A673 (cell line): ENCODE measurements around the gene DNAAF5. TPM values are rescaled to one million over a fixed set of nuclear protein-coding genes. Genes with fewer than 3 reads are reported as not detected.
A peak's percentile ranks its signal among the peaks of the same experiment; 100 is the strongest.

ENCODE experiments used
- BruUV-seq: library from RNA; stranded (reverse); fragments of 400-500 nt; replicated peaks from 2 replicates; lab custom pipeline; 2021; lab: Mats Ljungman, UMichigan
- CTCF ChIA-PET: fragments of 300-600 bp; sonication (Branson Sonifier 250); formaldehyde crosslinking; loops from one replicate; lab custom pipeline; 2022; ENCODE audit warnings: antibody characterized with exemption; lab: Charles Lee
- POLR2A ChIA-PET: fragments of 300-600 bp; sonication (Branson Sonifier 250); formaldehyde crosslinking; loops from one replicate; lab custom pipeline; 2022; ENCODE audit warnings: antibody characterized with exemption; ENCODE audit not compliant: low non-redundant PET; lab: Charles Lee
- DNase-seq: peaks from one replicate; pipeline ENCODE4 v3.0.0-alpha.2; 2015; ENCODE audit warnings: low spot score
- H3K27ac ChIP-seq: fragments of 200-600 bp; sonication (generic); 2 replicates; pipeline ENCODE4 v1.5.1; 2016; ENCODE audit warnings: mixed run types, low read depth, mild to moderate bottlenecking, mixed read lengths, antibody characterized with exemption, low read length; ENCODE audit not compliant: poor library complexity, severe bottlenecking
- H3K27me3 ChIP-seq: fragments of 200-600 bp; sonication (generic); replicated peaks from 2 replicates; pipeline ENCODE4 v1.6.1; 2017; ENCODE audit warnings: mixed run types, low read depth, mild to moderate bottlenecking, mixed read lengths, antibody characterized with exemption, low read length; ENCODE audit not compliant: insufficient read depth, poor library complexity
- H3K36me3 ChIP-seq: fragments of 200-600 bp; sonication (generic); 2 replicates; pipeline ENCODE4 v1.6.1; 2016; ENCODE audit warnings: mixed run types, mild to moderate bottlenecking, mixed read lengths, antibody characterized with exemption, low read length; ENCODE audit not compliant: insufficient read depth, poor library complexity, severe bottlenecking
- H3K4me1 ChIP-seq: fragments of 200-600 bp; sonication (generic); 2 replicates; pipeline ENCODE4 v1.6.1; 2017; ENCODE audit warnings: mixed run types, mild to moderate bottlenecking, mixed read lengths, antibody characterized with exemption, low read length; ENCODE audit not compliant: insufficient read depth, poor library complexity, severe bottlenecking
- H3K4me3 ChIP-seq: fragments of 200-600 bp; sonication (generic); 2 replicates; pipeline ENCODE4 v1.5.1; 2016; ENCODE audit warnings: low read depth, mixed run types, mild to moderate bottlenecking, mixed read lengths, low read length; ENCODE audit not compliant: poor library complexity, severe bottlenecking
- H3K9me3 ChIP-seq: fragments of 200-600 bp; sonication (generic); 2 replicates; pipeline ENCODE4 v1.6.1; 2016; ENCODE audit warnings: mixed run types, low read depth, mild to moderate bottlenecking, mixed read lengths, antibody characterized with exemption, low read length; ENCODE audit not compliant: poor library complexity, severe bottlenecking
- CTCF ChIP-seq: fragments of 300-800, 200-600 bp; sonication (generic); conservative IDR thresholded peaks from 2 replicates; pipeline ENCODE4 v1.5.1; 2017; ENCODE audit warnings: low read depth, mild to moderate bottlenecking, antibody characterized with exemption, low read length, moderate library complexity, mixed read lengths
- EZH2 ChIP-seq: fragments of 200-600 bp; sonication (generic); IDR thresholded peaks from 2 replicates; pipeline ENCODE4 v1.6.1; 2017; ENCODE audit warnings: borderline replicate concordance, low read depth, mild to moderate bottlenecking, mixed read lengths, antibody characterized with exemption, low read length; ENCODE audit not compliant: poor library complexity, severe bottlenecking
- intact Hi-C: fragments of 100-400 bp; cut with micrococcal nuclease; formaldehyde crosslinking; loops from one replicate; pipeline ENCODE4 v1.10.0; 2022; ENCODE audit not compliant: unreplicated experiment
- total RNA-seq: library from RNA; stranded (reverse); gene quantifications from 2 replicates; pipeline ENCODE4 v1.2.3, GENCODE V29; 2021

DNAAF5 gene
- total RNA-seq, 1 experiment from 2014 or later, result 78.1 TPM

DNA sequence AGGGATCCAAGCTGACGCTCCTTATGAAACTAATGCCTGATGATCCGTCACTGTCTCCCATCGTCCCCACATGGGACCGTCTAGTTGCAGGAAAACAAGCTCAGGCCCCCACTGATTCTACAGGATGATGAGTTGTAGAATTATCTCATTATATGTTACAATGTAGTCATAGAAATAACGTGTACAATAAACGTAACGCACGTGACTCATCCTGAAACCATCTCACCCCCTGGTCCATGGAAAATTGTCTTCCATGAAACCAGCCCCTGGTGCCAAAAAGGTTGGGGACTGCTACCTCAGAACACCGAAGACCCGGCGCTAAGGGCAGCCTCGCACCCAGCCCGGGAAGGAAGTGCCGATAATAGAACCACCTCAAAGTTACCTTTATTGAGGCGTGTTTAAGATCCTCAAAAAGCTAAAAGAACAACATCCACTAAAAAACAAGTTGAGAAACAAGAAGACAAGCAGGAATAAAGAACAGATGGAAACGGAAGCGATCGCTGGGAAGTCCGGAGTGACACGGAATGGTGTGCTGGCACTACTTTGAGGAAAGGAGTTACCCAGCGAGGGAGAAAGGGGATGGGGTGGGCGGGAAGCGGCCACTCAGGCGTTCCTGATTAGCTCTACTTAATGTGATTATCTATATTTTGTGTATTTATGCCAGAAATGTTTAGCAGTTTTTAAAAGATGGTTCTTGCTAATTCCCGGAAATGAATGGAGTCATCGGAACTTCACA is 50.7 kb downstream of the DNAAF5 start:
- CTCF ChIA-PET, result interaction anchor here (1.0 kb wide), 1 partner anchor 9 kb away, joined by 4 read pairs; no protein-coding TSS in a partner anchor
- Histone ChIP-seq H3K4me3 (peak overlapping the region; percentile 9), H3K9me3 (no peaks in the 10 kb centered on the region), H3K27ac (peak overlapping the region; percentile 87), H3K4me1 (peaks cover 60% of the 10 kb centered on the region), H3K27me3 (no peaks in the 10 kb centered on the region), H3K36me3 (peaks cover 29% of the 10 kb centered on the region)
- TF ChIP-seq EZH2, result no peak
- TF ChIP-seq CTCF, result no peak
- intact Hi-C loops, result loop anchor here (2.0 to 10.0 kb wide), 2 partner anchors 172 to 444 kb away; no protein-coding TSS in a partner anchor
- DNase-seq, result peak; percentile 80
- BruUV-seq, result TSS peak; percentile 86
- POLR2A ChIA-PET, result interaction anchor here (0.9 kb wide), 1 partner anchor 43 kb away, joined by 4 read pairs; no protein-coding TSS in a partner anchor

DNA sequence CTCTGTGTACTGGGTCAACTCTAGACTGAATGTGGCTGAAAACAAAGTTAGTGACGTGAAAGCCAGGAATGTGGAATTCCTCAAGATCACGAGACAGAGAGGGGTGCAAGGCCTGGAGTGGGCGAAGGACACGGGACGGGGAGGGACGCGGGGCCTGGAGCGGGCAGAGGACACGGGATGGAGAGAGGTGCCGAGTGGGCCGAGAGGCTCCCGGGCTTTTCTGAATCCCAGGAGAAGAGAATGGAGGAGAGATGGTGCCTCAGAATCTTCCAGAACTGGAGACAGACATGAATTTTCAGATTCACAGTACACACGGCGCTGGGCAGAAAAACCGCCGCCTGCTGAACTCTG is 51.2 kb downstream of the DNAAF5 start:
- CTCF ChIA-PET, result interaction anchor here (1.0 kb wide), 1 partner anchor 8 kb away, joined by 4 read pairs; no protein-coding TSS in a partner anchor
- no TSS peak for BruUV-seq
- H3K36me3 ChIP-seq, result peaks cover 35% of the 10 kb centered on the region

More for the DNA sequence above, 51.2 kb downstream of the DNAAF5 start:
- H3K4me3 ChIP-seq, result no peak overlapping the region
- H3K9me3 ChIP-seq, result no peaks in the 10 kb centered on the region
- peak overlapping the region; percentile 87 for H3K27ac ChIP-seq
- no peaks in the 10 kb centered on the region for H3K27me3 ChIP-seq
- intact Hi-C loops, result loop anchor here (2.0 to 10.0 kb wide), 2 partner anchors 173 to 445 kb away; no protein-coding TSS in a partner anchor
- POLR2A ChIA-PET, result interaction anchor here (0.9 kb wide), 1 partner anchor 44 kb away, joined by 4 read pairs; no protein-coding TSS in a partner anchor
- DNase-seq, result no peak
- peaks cover 63% of the 10 kb centered on the region for H3K4me1 ChIP-seq
- TF ChIP-seq EZH2 (no peak), CTCF (no peak)
